K562 (cell line): Measurements from ENCODE around the gene EIF4EBP2. TPM values are rescaled to one million over a fixed set of nuclear protein-coding genes. Genes with fewer than 3 reads are reported as not detected.
A peak's percentile ranks its signal among the peaks of the same experiment; 100 is the strongest.

Experiments
- CBX3 ChIP-seq, 2 experiments: IDR thresholded peaks; 1 replicate in 1 of 2; 2 replicates in 1 of 2; pipeline ENCODE4 v1.6.1; 2012; ENCODE audit warnings: inconsistent platforms in 2 of 2, low read length in 2 of 2, borderline replicate concordance in 1 of 2, control low read depth in 1 of 2
- ERF ChIP-seq: fragments of 450-650 bp; formaldehyde crosslinking; IDR thresholded peaks from 2 replicates; pipeline ENCODE4 v1.4.0; 2020; ENCODE audit warnings: mild to moderate bottlenecking, mixed read lengths
- FOSL1 ChIP-seq: fragments of 200-800 bp; sonication (Bioruptor generic); conservative IDR thresholded peaks from 2 replicates; pipeline ENCODE4 v1.6.1; 2016; ENCODE audit warnings: missing genetic modification characterization, missing compliant biosample characterization
- FOXJ3 ChIP-seq: sonication (generic); formaldehyde crosslinking; IDR thresholded peaks from 2 replicates; pipeline ENCODE4 v1.4.0; 2020; ENCODE audit warnings: mild to moderate bottlenecking, missing genetic modification reagents
- FOXP1 ChIP-seq: sonication (generic); formaldehyde crosslinking; IDR thresholded peaks from 2 replicates; pipeline ENCODE4 v1.8.0; 2022; ENCODE audit warnings: mild to moderate bottlenecking, missing genetic modification reagents
- HCFC1 ChIP-seq: IDR thresholded peaks from 2 replicates; pipeline ENCODE4 v1.6.1; 2012; ENCODE audit warnings: low read depth, low read length, improper control_type of control experiment
- HNRNPLL ChIP-seq: fragments of 200-400 bp; formaldehyde crosslinking; IDR thresholded peaks from 2 replicates; pipeline ENCODE4 v1.6.1; 2017; ENCODE audit warnings: low read length, low read depth, mild to moderate bottlenecking; ENCODE audit not compliant: poor library complexity, severe bottlenecking
- MAZ ChIP-seq, 2 experiments: fragments of 450-650 bp in 1 of 2; sonication (generic) in 1 of 2; formaldehyde crosslinking; IDR thresholded peaks in 1 of 2; conservative IDR thresholded peaks in 1 of 2; 2 replicates each; pipeline versions ENCODE4 v1.4.0 to v1.5.0; 2020; ENCODE audit warnings: mild to moderate bottlenecking in 1 of 2, missing genetic modification reagents in 1 of 2
- MTA2 ChIP-seq: fragments of 450-650 bp; IDR thresholded peaks from 2 replicates; pipeline ENCODE4 v1.6.1; 2016; ENCODE audit warnings: low read depth
- NCOA4 ChIP-seq: fragments of 450-650 bp; IDR thresholded peaks from 2 replicates; pipeline ENCODE4 v1.6.1; 2018; ENCODE audit warnings: mild to moderate bottlenecking; ENCODE audit not compliant: partially characterized antibody
- POLR2AphosphoS5 ChIP-seq: IDR thresholded peaks from 2 replicates; pipeline ENCODE4 v1.6.1; 2011; ENCODE audit warnings: mild to moderate bottlenecking, low read depth, low read length, moderate library complexity; ENCODE audit not compliant: control insufficient read depth, insufficient read depth
- SIX5 ChIP-seq, 2 experiments: IDR thresholded peaks; 2 replicates each; pipeline ENCODE4 v1.6.1; 2011; ENCODE audit warnings: low read length in 2 of 2, borderline replicate concordance in 1 of 2, low read depth in 1 of 2, mild to moderate bottlenecking in 1 of 2, moderate library complexity in 1 of 2; ENCODE audit not compliant: insufficient read depth in 1 of 2
- ZNF134 ChIP-seq: fragments of 250-450 bp; sonication (Bioruptor Pico); conservative IDR thresholded peaks from 2 replicates; pipeline ENCODE4 v1.4.0; 2020
- ZNF23 ChIP-seq: fragments of 250-450 bp; sonication (Bioruptor Pico); IDR thresholded peaks from 2 replicates; pipeline ENCODE4 v1.4.0; 2020; ENCODE audit warnings: mild to moderate bottlenecking
- ZNF232 ChIP-seq: sonication (generic); formaldehyde crosslinking; IDR thresholded peaks from 2 replicates; pipeline ENCODE4 v1.8.0; 2022; ENCODE audit warnings: mild to moderate bottlenecking, missing genetic modification reagents
- polyA plus RNA-seq, 8 experiments: library from polyadenylated mRNA; depleted of rRNA in 4 of 8; stranded (reverse) in 5 of 8; unstranded in 3 of 8; fragments of >200 nt; fragmentation: Nextera tagmentation in 2 of 8; fragmentation: Illumina TruSeq in 1 of 8; extraction: Ambion mirVana in 2 of 8; extraction: Trizol in 1 of 8; gene quantifications; 2 replicates each; pipeline versions ENCODE4 v1.2.1 to v1.2.3, GENCODE V29; 2011 to 2014; ENCODE audit warnings: inconsistent platforms in 1 of 8, missing spikeins in 1 of 8
- total RNA-seq, 7 experiments: library from RNA; depleted of rRNA in 6 of 7; stranded (reverse); fragments of >200 nt in 6 of 7; fragmentation: Illumina TruSeq in 2 of 7; extraction: Trizol in 2 of 7; gene quantifications; 2 replicates each; pipeline versions ENCODE4 v1.2.1 to v1.2.3, GENCODE V29; 2011 to 2021; ENCODE audit warnings: low replicate concordance in 1 of 7
- TF ChIP-seq, protein P1 (sequence below): fragments of 450-650 bp; IDR thresholded peaks from 2 replicates; pipeline ENCODE4 v1.6.1; 2017; ENCODE audit warnings: antibody characterized with exemption, mild to moderate bottlenecking
- TF ChIP-seq, protein P2 (sequence below): fragments of 250-450 bp; sonication (Bioruptor Pico); IDR thresholded peaks from 2 replicates; pipeline ENCODE4 v1.5.0; 2021
- TF ChIP-seq, protein P3 (sequence below): sonication (generic); formaldehyde crosslinking; IDR thresholded peaks from 2 replicates; pipeline ENCODE4 v1.8.0; 2022; ENCODE audit warnings: missing genetic modification reagents, mild to moderate bottlenecking, moderate library complexity, borderline replicate concordance
- TF ChIP-seq, protein P4 (sequence below): sonication (generic); formaldehyde crosslinking; IDR thresholded peaks from 2 replicates; pipeline ENCODE4 v1.9.0; 2022; ENCODE audit warnings: mild to moderate bottlenecking, missing genetic modification reagents

EIF4EBP2 gene
- total and polyA plus RNA-seq, 9 of the 15 experiments (the other 6 are each of a cell fraction or from before 2014, with no cell fraction given): 16.1 to 67.5 (median 38.3) TPM

DNA sequence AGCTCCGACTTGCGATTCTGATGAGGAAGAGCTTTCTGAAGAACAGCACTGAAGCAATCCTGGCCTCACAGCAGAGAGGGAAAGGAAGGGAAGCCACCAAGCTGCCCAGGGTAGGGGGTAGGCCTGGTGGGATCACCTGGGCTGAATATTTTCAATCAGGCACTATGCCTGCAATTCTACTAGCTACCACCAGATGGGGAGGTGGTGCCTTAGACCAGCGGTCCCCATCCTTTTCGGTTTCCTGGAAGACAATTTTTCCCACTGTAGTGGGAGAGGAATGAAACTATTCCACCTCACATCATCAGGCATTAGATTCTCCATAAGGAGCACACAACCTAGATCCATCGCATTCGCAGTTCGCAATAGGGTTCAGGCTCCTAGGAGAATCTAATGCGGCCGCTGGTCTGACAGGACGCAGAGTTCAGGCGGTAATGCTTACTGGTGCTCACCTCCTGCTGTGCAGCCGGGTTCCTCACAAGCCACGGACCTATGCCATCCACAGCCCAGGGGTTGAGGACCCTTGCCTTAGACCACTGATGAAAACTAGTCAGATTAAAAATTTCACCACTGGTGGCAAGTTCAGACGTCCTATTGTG is 24.3 kb upstream of the EIF4EBP2 start (continued):
- TF ChIP-seq CBX3 (IDR thresholded peaks at IDR 0.05; ENCODE audit: borderline replicate concordance in 1 of 2, low read length in 2 of 2) (peak in 1 of 2 experiments; percentile 95; a peak in 2 of 3 replicates), ZNF23 (CRISPR knock-in tag) (no peak), NCOA4 (no peak), MTA2 (no peak), ZNF232 (CRISPR knock-in tag) (no peak), FOXJ3 (CRISPR knock-in tag) (no peak), FOXP1 (no peak), HNRNPLL (no peak), MAZ (CRISPR knock-in tag; conservative IDR thresholded peaks at IDR 0.05 in 1 of 2, IDR thresholded peaks at IDR 0.05 in 1 of 2) (0 out of 4 replicates have a peak, but pooled peaks of 1 of the 2 experiments have one; percentile 20), HCFC1 (no peak), FOSL1 (tag) (no peak), ZNF134 (CRISPR knock-in tag) (no peak), SIX5 (IDR thresholded peaks at IDR 0.05; ENCODE audit: borderline replicate concordance in 1 of 2, insufficient read depth in 1 of 2, low read depth in 1 of 2, low read length in 2 of 2) (no peak), ERF (CRISPR knock-in tag) (no peak), POLR2AphosphoS5 (no peak)
- TF ChIP-seq, protein P1, sequence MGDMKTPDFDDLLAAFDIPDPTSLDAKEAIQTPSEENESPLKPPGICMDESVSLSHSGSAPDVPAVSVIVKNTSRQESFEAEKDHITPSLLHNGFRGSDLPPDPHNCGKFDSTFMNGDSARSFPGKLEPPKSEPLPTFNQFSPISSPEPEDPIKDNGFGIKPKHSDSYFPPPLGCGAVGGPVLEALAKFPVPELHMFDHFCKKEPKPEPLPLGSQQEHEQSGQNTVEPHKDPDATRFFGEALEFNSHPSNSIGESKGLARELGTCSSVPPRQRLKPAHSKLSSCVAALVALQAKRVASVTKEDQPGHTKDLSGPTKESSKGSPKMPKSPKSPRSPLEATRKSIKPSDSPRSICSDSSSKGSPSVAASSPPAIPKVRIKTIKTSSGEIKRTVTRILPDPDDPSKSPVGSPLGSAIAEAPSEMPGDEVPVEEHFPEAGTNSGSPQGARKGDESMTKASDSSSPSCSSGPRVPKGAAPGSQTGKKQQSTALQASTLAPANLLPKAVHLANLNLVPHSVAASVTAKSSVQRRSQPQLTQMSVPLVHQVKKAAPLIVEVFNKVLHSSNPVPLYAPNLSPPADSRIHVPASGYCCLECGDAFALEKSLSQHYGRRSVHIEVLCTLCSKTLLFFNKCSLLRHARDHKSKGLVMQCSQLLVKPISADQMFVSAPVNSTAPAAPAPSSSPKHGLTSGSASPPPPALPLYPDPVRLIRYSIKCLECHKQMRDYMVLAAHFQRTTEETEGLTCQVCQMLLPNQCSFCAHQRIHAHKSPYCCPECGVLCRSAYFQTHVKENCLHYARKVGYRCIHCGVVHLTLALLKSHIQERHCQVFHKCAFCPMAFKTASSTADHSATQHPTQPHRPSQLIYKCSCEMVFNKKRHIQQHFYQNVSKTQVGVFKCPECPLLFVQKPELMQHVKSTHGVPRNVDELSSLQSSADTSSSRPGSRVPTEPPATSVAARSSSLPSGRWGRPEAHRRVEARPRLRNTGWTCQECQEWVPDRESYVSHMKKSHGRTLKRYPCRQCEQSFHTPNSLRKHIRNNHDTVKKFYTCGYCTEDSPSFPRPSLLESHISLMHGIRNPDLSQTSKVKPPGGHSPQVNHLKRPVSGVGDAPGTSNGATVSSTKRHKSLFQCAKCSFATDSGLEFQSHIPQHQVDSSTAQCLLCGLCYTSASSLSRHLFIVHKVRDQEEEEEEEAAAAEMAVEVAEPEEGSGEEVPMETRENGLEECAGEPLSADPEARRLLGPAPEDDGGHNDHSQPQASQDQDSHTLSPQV: no peak
- TF ChIP-seq, protein P2, sequence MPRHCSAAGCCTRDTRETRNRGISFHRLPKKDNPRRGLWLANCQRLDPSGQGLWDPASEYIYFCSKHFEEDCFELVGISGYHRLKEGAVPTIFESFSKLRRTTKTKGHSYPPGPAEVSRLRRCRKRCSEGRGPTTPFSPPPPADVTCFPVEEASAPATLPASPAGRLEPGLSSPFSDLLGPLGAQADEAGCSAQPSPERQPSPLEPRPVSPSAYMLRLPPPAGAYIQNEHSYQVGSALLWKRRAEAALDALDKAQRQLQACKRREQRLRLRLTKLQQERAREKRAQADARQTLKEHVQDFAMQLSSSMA (CRISPR knock-in tag): no peak
- TF ChIP-seq, protein P3, sequence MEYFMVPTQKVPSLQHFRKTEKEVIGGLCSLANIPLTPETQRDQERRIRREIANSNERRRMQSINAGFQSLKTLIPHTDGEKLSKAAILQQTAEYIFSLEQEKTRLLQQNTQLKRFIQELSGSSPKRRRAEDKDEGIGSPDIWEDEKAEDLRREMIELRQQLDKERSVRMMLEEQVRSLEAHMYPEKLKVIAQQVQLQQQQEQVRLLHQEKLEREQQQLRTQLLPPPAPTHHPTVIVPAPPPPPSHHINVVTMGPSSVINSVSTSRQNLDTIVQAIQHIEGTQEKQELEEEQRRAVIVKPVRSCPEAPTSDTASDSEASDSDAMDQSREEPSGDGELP (CRISPR knock-in tag): peak; percentile 3; the same call in 1 of the 2 replicates
- TF ChIP-seq, protein P4, sequence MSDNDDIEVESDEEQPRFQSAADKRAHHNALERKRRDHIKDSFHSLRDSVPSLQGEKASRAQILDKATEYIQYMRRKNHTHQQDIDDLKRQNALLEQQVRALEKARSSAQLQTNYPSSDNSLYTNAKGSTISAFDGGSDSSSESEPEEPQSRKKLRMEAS: no peak
